Naive thymus-derived CD4-positive, alpha-beta T cell (primary cell): ENCODE measurements around the gene SRD5A2. TPM values are rescaled to one million over a fixed set of nuclear protein-coding genes. Genes with fewer than 3 reads are reported as not detected.

Experiments
- ATAC-seq: fragments of 150-1000 bp; cut with Tn5 transposase; 2 replicates; pipeline ENCODE4 v1.10.0; 2021; ENCODE audit warnings: mild to moderate bottlenecking, moderate library complexity
- CTCF ChIA-PET: fragments of 350-600 bp; sonication (Branson Sonifier 250); formaldehyde crosslinking; loops from one replicate; lab custom pipeline; 2021; ENCODE audit warnings: antibody characterized with exemption; lab: Charles Lee
- POLR2A ChIA-PET: fragments of 350-600 bp; sonication (Branson Sonifier 250); formaldehyde crosslinking; loops from one replicate; lab custom pipeline; 2021; ENCODE audit warnings: antibody characterized with exemption, inconsistent platforms; lab: Charles Lee
- DNase-seq, 9 donors: peaks; one replicate each; pipeline versions ENCODE4 v3.0.0 to v3.0.0-alpha.2; 2020 to 2022; ENCODE audit warnings: mixed read lengths in 1 of 9
- H3K27ac ChIP-seq: one replicate; pipeline ENCODE4 v1.7.0; 2013; ENCODE audit warnings: mild to moderate bottlenecking, low read depth, low read length, moderate library complexity
- H3K27me3 ChIP-seq, 2 donors: one replicate each; pipeline ENCODE4 v1.7.0; 2013; ENCODE audit warnings: low read length in 2 of 2, mild to moderate bottlenecking in 2 of 2, moderate library complexity in 2 of 2; ENCODE audit not compliant: control insufficient read depth in 2 of 2, insufficient read depth in 2 of 2
- H3K36me3 ChIP-seq, 3 experiments: 1 replicate in 2 of 3; 2 replicates in 1 of 3; pipeline ENCODE4 v1.7.0; 2013; ENCODE audit warnings: low read length in 3 of 3, mild to moderate bottlenecking in 3 of 3, moderate library complexity in 1 of 3; ENCODE audit not compliant: insufficient read depth in 3 of 3, control insufficient read depth in 2 of 3
- H3K4me1 ChIP-seq, 2 donors: one replicate each; pipeline ENCODE4 v1.7.0; 2013; ENCODE audit warnings: low read length in 2 of 2, mild to moderate bottlenecking in 2 of 2, moderate library complexity in 1 of 2; ENCODE audit not compliant: control insufficient read depth in 2 of 2, insufficient read depth in 2 of 2
- H3K4me3 ChIP-seq: 2 replicates; pipeline ENCODE4 v1.7.0; 2013; ENCODE audit warnings: mild to moderate bottlenecking, low read length
- H3K9me3 ChIP-seq, 3 experiments: 1 replicate in 2 of 3; 2 replicates in 1 of 3; pipeline ENCODE4 v1.7.0; 2013; ENCODE audit warnings: low read length in 3 of 3; ENCODE audit not compliant: control insufficient read depth in 2 of 3
- H3K27ac Mint-ChIP-seq, 9 donors: one replicate each; pipeline ENCODE4 v1.8.0; 2020 to 2022; ENCODE audit warnings: mixed read lengths in 9 of 9, mild to moderate bottlenecking in 8 of 9, moderate library complexity in 5 of 9, inconsistent platforms in 2 of 9
- H3K27me3 Mint-ChIP-seq, 5 donors: one replicate each; pipeline ENCODE4 v1.8.0; 2021 to 2022; ENCODE audit warnings: mixed read lengths in 5 of 5, mild to moderate bottlenecking in 1 of 5
- H3K36me3 Mint-ChIP-seq, 5 donors: one replicate each; pipeline ENCODE4 v1.8.0; 2020 to 2022; ENCODE audit warnings: mixed read lengths in 5 of 5, mild to moderate bottlenecking in 3 of 5, inconsistent platforms in 1 of 5
- H3K4me1 Mint-ChIP-seq, 7 donors: one replicate each; pipeline ENCODE4 v1.8.0; 2020 to 2022; ENCODE audit warnings: mixed read lengths in 7 of 7, mild to moderate bottlenecking in 3 of 7, inconsistent platforms in 1 of 7
- H3K4me3 Mint-ChIP-seq, 10 donors: one replicate each; pipeline ENCODE4 v1.8.0; 2020 to 2022; ENCODE audit warnings: mild to moderate bottlenecking in 10 of 10, mixed read lengths in 10 of 10, moderate library complexity in 6 of 10, inconsistent platforms in 2 of 10
- H3K9me3 Mint-ChIP-seq, 11 donors: one replicate each; pipeline ENCODE4 v1.8.0; 2020 to 2022; ENCODE audit warnings: mixed read lengths in 11 of 11, mild to moderate bottlenecking in 4 of 11, inconsistent platforms in 1 of 11, moderate library complexity in 1 of 11
- intact Hi-C, 2 donors: fragments of 100-400 bp; cut with micrococcal nuclease; formaldehyde crosslinking; loops; one replicate each; pipeline ENCODE4 v1.15.1; 2023
- polyA plus RNA-seq, 2 donors: library from polyadenylated mRNA; unstranded; fragments of 300-500 nt; fragmentation: Illumina TruSeq; gene quantifications; one replicate each; pipeline ENCODE4 v1.2.3, GENCODE V29; 2021
- total RNA-seq, 6 experiments: library from RNA in 5 of 6; stranded (reverse) in 5 of 6; gene quantifications; 1 replicate in 5 of 6; 2 replicates in 1 of 6; pipeline ENCODE4 v1.2.3 and lab custom pipeline; 2021 to 2026

SRD5A2 gene
- total and polyA plus RNA-seq, 7 experiments from 2014 or later, result not detected

DNA sequence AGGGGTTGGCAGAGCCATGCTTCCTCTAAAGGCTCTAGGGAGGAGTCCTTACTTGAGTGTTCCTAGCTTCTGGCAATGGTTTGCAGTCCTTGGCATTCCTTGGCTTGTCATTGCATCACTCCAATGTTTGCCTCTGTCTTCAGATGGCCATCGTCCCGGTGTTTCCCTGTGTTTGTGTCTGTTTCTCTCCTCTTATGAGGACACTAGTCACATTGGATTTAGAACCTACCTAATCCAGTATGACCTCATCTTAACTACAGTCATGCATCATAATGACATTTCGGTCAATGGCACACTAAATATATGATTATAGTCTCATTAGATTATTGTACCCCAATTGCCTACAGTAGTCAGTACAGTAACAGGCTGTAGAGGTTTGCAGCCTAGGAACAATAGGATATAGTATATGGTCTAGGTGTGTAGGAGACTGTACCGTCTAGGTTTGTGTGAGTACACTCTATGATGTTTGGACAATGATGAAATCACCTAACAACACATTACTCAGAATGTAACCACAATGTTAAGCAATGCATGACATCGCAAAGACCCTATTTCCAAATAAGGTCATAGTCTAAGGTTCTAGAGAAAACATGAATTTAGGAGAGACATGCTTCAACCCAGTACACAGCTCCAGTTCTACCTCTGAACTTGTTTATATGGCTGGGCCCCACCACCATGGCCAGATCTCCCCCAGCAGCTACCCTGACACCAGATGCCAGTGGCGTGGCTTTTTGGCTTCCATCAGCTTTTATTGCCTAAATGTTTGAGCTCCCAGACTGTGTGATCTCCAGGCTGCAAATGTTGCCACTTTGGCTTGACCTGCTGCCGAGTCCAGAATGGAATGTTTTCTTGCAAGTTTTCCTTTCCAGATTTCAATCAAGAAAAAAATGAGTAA is 22.1 kb downstream of the SRD5A2 start:
- H3K27me3 ChIP-seq, result no peaks in the 10 kb centered on the region
- H3K4me3 Mint-ChIP-seq, result no peak overlapping the region
- no peaks in the 10 kb centered on the region for H3K4me1 ChIP-seq
- peaks cover 0 to 26% (median 8%) of the 10 kb centered on the region in 11 donors for H3K9me3 Mint-ChIP-seq
- DNase-seq (no peak), ATAC-seq (no peak)
- H3K4me1 Mint-ChIP-seq, result no peaks in the 10 kb centered on the region
- ChIA-PET CTCF (no interaction called here), POLR2A (no interaction called here)
- intact Hi-C loops, result no loop called here
- no peaks in the 10 kb centered on the region for H3K36me3 ChIP-seq
- H3K4me3 ChIP-seq, result no peak overlapping the region
- H3K36me3 Mint-ChIP-seq, result peaks cover 0 to 4% (median 0%) of the 10 kb centered on the region in 5 donors
- no peak overlapping the region for H3K27ac Mint-ChIP-seq
- H3K9me3 ChIP-seq, result no peaks in the 10 kb centered on the region
- H3K27me3 Mint-ChIP-seq, result peaks cover 0 to 34% (median 26%) of the 10 kb centered on the region in 5 donors
- H3K27ac ChIP-seq, result no peak overlapping the region

DNA sequence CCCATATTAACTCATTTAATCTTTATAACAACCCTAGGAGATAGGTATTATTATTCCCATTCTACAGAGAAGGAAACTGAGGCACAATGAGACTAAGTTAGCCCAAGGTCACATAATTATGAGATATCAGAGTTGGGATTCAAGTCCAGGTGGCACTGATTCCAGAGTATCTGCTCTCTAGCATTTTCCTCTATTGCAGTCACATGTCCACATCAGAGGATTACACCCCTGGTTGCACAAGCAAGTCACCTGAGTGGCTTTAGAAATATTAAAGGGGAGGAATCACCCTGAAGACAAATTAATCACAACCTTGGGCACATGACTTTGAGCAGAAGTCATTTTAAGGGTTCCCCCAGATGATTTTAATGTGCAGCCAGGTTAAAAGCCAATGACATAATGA is 23.8 kb downstream of the SRD5A2 start:
- no peaks in the 10 kb centered on the region for H3K4me1 Mint-ChIP-seq
- H3K36me3 ChIP-seq, result no peaks in the 10 kb centered on the region
- no peak overlapping the region for H3K4me3 ChIP-seq
- H3K4me1 ChIP-seq, result no peaks in the 10 kb centered on the region
- DNase-seq (no peak), ATAC-seq (no peak)
- peaks cover 0 to 4% (median 0%) of the 10 kb centered on the region in 5 donors for H3K36me3 Mint-ChIP-seq
- peaks cover 0 to 4% (median 0%) of the 10 kb centered on the region in 3 experiments for H3K9me3 ChIP-seq
- H3K27ac ChIP-seq, result no peak overlapping the region
- CTCF ChIA-PET, result no interaction called here
- no peaks in the 10 kb centered on the region for H3K27me3 ChIP-seq
- intact Hi-C loops, result no loop called here
- H3K4me3 Mint-ChIP-seq, result no peak overlapping the region
- H3K9me3 Mint-ChIP-seq, result peaks cover 0 to 43% (median 15%) of the 10 kb centered on the region in 11 donors
- no peak overlapping the region for H3K27ac Mint-ChIP-seq
- H3K27me3 Mint-ChIP-seq, result peaks cover 0 to 26% (median 17%) of the 10 kb centered on the region in 5 donors
- POLR2A ChIA-PET, result no interaction called here

DNA sequence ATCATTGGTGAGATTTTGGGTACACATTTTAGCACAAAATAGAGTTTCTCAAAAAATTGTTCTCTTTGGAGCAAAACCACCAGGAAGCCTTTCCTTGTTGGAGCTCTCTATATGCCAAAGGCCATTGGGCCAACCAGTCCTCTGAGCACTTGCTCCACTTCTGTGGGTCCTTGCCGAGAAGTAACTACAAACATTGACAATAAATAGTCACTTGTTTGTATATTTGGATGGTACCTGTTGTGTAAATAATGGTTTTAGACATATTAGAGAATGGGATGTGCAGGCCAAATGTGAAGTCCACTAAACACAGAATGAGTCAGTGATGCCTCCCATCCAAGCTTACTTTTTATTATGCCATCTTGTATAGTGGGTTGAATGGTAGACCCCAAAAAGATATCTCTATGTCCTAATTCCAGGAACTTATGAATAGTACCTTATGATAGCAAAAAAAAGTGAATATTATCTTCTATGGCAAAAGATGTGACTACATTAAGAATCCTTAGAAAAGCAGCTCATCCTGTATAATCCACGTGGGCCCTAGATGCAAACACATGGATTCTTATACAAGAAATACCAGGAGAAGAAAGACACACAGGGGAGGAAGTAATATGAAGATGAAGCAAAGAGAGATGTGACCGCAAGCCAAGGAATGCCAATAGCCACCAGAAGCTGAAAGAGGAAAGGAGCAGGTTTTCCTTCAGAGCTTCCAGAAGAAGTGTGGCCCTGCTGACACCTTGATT is 24.6 kb downstream of the SRD5A2 start:
- DNase-seq, result no peak
- Mint-ChIP-seq H3K27me3 (peaks cover 0 to 18% (median 9%) of the 10 kb centered on the region in 5 donors), H3K27ac (no peak overlapping the region), H3K4me3 (no peak overlapping the region), H3K4me1 (no peaks in the 10 kb centered on the region), H3K9me3 (peaks cover 0 to 48% (median 15%) of the 10 kb centered on the region in 11 donors), H3K36me3 (peaks cover 0 to 4% (median 0%) of the 10 kb centered on the region in 5 donors)
- intact Hi-C loops, result no loop called here
- Histone ChIP-seq H3K36me3 (no peaks in the 10 kb centered on the region), H3K4me3 (no peak overlapping the region), H3K4me1 (no peaks in the 10 kb centered on the region), H3K27me3 (no peaks in the 10 kb centered on the region), H3K9me3 (peaks cover 0 to 4% (median 0%) of the 10 kb centered on the region in 3 experiments), H3K27ac (no peak overlapping the region)
- CTCF ChIA-PET, result no interaction called here
- POLR2A ChIA-PET, result no interaction called here
- ATAC-seq, result no peak

DNA sequence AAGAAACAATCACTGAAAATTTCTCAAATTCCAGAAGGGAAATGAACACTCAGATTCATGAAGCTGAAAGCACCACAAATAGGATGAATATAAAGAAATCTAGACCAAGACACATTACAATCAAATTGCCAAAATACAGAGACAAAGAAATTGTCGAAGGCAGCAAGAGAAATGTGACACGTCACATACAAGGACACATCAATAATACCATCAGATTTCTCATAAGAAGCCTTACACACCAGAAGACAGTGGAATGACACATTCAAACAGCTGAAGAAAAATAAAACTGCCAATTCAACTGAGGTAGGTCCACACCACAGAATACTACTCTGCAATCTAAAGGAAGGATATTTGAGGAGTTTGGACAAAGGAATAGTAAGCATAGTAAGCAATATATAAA is 27.4 kb downstream of the SRD5A2 start:
- DNase-seq, result no peak
- no peak for ATAC-seq
- H3K4me3 Mint-ChIP-seq, result no peak overlapping the region
- CTCF ChIA-PET, result no interaction called here
- H3K36me3 ChIP-seq, result no peaks in the 10 kb centered on the region
- peaks cover 0 to 4% (median 0%) of the 10 kb centered on the region in 5 donors for H3K36me3 Mint-ChIP-seq
- POLR2A ChIA-PET, result no interaction called here
- no peaks in the 10 kb centered on the region for H3K27me3 ChIP-seq
- H3K9me3 Mint-ChIP-seq, result peaks cover 2 to 47% (median 15%) of the 10 kb centered on the region in 11 donors
- no peak overlapping the region for H3K4me3 ChIP-seq
- peaks cover 0 to 4% (median 0%) of the 10 kb centered on the region in 3 experiments for H3K9me3 ChIP-seq
- H3K27ac ChIP-seq, result no peak overlapping the region
- no peaks in the 10 kb centered on the region for H3K4me1 Mint-ChIP-seq
- H3K4me1 ChIP-seq, result no peaks in the 10 kb centered on the region
- peaks cover 0 to 12% (median 6%) of the 10 kb centered on the region in 5 donors for H3K27me3 Mint-ChIP-seq
- no peak overlapping the region for H3K27ac Mint-ChIP-seq
- intact Hi-C loops, result no loop called here

DNA sequence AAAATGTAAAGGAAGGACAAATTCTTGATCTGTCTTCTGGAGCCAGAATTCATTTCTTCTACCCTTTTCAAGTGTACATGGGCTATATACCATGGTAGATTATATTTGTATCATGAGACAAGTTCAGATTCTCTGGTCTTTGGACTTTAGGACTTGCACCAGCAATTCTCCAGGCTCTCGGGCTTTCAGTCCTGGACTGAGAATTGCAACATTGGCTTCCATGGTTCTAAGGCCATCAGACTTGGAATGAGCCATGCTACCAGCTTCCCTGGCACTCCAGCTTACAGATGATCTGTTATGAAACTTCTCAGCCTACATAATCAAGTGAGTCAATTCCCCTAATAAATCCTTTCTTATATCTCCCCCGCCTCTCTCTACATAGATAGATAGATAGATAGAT is 33.3 kb downstream of the SRD5A2 start:
- Mint-ChIP-seq H3K36me3 (peaks cover 0 to 16% (median 0%) of the 10 kb centered on the region in 5 donors), H3K27ac (no peak overlapping the region), H3K4me1 (no peaks in the 10 kb centered on the region), H3K27me3 (peaks cover 2 to 32% (median 8%) of the 10 kb centered on the region in 5 donors), H3K9me3 (peaks cover 4 to 44% (median 14%) of the 10 kb centered on the region in 11 donors), H3K4me3 (no peak overlapping the region)
- no peak overlapping the region for H3K4me3 ChIP-seq
- no peak for DNase-seq
- no peaks in the 10 kb centered on the region for H3K4me1 ChIP-seq
- no peak for ATAC-seq
- POLR2A ChIA-PET, result no interaction called here
- no peak overlapping the region for H3K27ac ChIP-seq
- CTCF ChIA-PET, result no interaction called here
- no peaks in the 10 kb centered on the region for H3K36me3 ChIP-seq
- no peaks in the 10 kb centered on the region for H3K9me3 ChIP-seq
- intact Hi-C loops, result no loop called here
- no peaks in the 10 kb centered on the region for H3K27me3 ChIP-seq

DNA sequence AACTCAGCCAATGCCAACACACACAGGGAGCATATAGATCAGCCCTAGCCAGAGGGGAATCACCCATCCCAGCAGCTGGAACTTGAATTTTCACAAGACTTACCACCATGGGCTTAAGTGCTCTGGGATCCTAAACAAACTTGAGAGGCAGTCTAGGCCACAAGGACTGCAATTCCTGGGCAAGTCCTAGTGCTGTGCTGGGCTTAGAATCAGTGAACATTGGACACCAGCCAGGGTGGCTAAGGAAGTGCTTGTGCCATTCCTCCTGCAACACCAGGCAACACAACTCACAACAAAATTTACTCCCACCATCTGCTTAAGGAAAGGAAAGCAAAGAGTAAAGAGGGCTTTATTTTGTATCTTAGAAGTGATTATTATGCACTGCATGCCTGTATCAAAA is 38.9 kb downstream of the SRD5A2 start:
- H3K4me3 Mint-ChIP-seq, result no peak overlapping the region
- no peak overlapping the region for H3K27ac Mint-ChIP-seq
- ATAC-seq, result no peak
- intact Hi-C loops, result no loop called here
- peaks cover 4 to 58% (median 22%) of the 10 kb centered on the region in 11 donors for H3K9me3 Mint-ChIP-seq
- POLR2A ChIA-PET, result no interaction called here
- Histone ChIP-seq H3K27ac (no peak overlapping the region), H3K4me1 (no peaks in the 10 kb centered on the region), H3K27me3 (no peaks in the 10 kb centered on the region), H3K4me3 (no peak overlapping the region), H3K36me3 (no peaks in the 10 kb centered on the region), H3K9me3 (peaks cover 0 to 7% (median 0%) of the 10 kb centered on the region in 3 experiments)
- CTCF ChIA-PET, result no interaction called here
- H3K36me3 Mint-ChIP-seq, result peaks cover 0 to 17% (median 0%) of the 10 kb centered on the region in 5 donors
- DNase-seq, result no peak
- peaks cover 6 to 51% (median 18%) of the 10 kb centered on the region in 5 donors for H3K27me3 Mint-ChIP-seq
- H3K4me1 Mint-ChIP-seq, result no peaks in the 10 kb centered on the region
